OCI-LY7 (cell line): ENCODE measurements around the gene TMEM272. TPM values are rescaled to one million over a fixed set of nuclear protein-coding genes. Genes with fewer than 3 reads are reported as not detected.

Experiments
- BruUV-seq: library from RNA; stranded (reverse); fragments of 400-500 nt; replicated peaks from 2 replicates; lab custom pipeline; 2021; lab: Mats Ljungman, UMichigan
- CTCF ChIA-PET: fragments of 300-600 bp; sonication (Branson Sonifier 250); formaldehyde crosslinking; loops from one replicate; lab custom pipeline; 2022; ENCODE audit warnings: antibody characterized with exemption; ENCODE audit not compliant: unreplicated experiment; lab: Charles Lee
- POLR2A ChIA-PET: fragments of 300-600 bp; sonication (Branson Sonifier 250); formaldehyde crosslinking; loops from one replicate; lab custom pipeline; 2022; ENCODE audit warnings: antibody characterized with exemption; lab: Charles Lee
- DNase-seq: peaks from one replicate; pipeline ENCODE4 v3.0.0-alpha.2; 2015; ENCODE audit warnings: low spot score
- H2AFZ ChIP-seq: fragments of 200-600 bp; sonication (generic), shearing (Covaris generic); 2 replicates; pipeline ENCODE4 v1.6.1; 2014; ENCODE audit warnings: mild to moderate bottlenecking, antibody characterized with exemption, low read length, moderate library complexity
- H3K27ac ChIP-seq: fragments of 200-600 bp; sonication (generic); 2 replicates; pipeline ENCODE4 v1.5.1; 2014; ENCODE audit warnings: mixed run types, low read depth, mild to moderate bottlenecking, moderate library complexity, low read length, inconsistent platforms; ENCODE audit not compliant: poor library complexity, severe bottlenecking
- H3K36me3 ChIP-seq: fragments of 200-600 bp; sonication (generic); 2 replicates; pipeline ENCODE4 v1.6.1; 2014; ENCODE audit warnings: mild to moderate bottlenecking, antibody characterized with exemption, low read length, moderate library complexity, mixed read lengths; ENCODE audit not compliant: insufficient read depth
- H3K4me1 ChIP-seq: fragments of 200-600 bp; sonication (generic); 2 replicates; pipeline ENCODE4 v1.5.1; 2014; ENCODE audit warnings: mild to moderate bottlenecking, low read length; ENCODE audit not compliant: insufficient read depth, poor library complexity, severe bottlenecking
- H3K4me2 ChIP-seq: fragments of 200-600 bp; sonication (generic); 2 replicates; pipeline ENCODE4 v1.6.1; 2014; ENCODE audit warnings: mild to moderate bottlenecking, low read length
- H3K4me3 ChIP-seq: fragments of 200-600 bp; sonication (generic); 2 replicates; pipeline ENCODE4 v1.5.1; 2014; ENCODE audit warnings: mild to moderate bottlenecking, low read depth, low read length; ENCODE audit not compliant: poor library complexity, severe bottlenecking
- H3K79me2 ChIP-seq: fragments of 200-600 bp; sonication (generic); 2 replicates; pipeline ENCODE4 v1.6.1; 2016; ENCODE audit warnings: low read depth, mild to moderate bottlenecking, low read length, moderate library complexity, mixed read lengths; ENCODE audit not compliant: insufficient read depth
- H3K9me2 ChIP-seq: fragments of 200-600 bp; sonication (generic); 2 replicates; pipeline ENCODE4 v1.6.1; 2016; ENCODE audit warnings: mild to moderate bottlenecking, low read length, mixed read lengths; ENCODE audit not compliant: insufficient read depth
- H3K9me3 ChIP-seq: fragments of 200-600 bp; sonication (generic); 2 replicates; pipeline ENCODE4 v1.6.1; 2014; ENCODE audit warnings: mild to moderate bottlenecking, mixed run types, low read length, mixed read lengths
- H4K20me1 ChIP-seq: fragments of 200-600 bp; sonication (generic); 2 replicates; pipeline ENCODE4 v1.6.1; 2014; ENCODE audit warnings: mild to moderate bottlenecking, antibody characterized with exemption, low read length, moderate library complexity, mixed read lengths; ENCODE audit not compliant: insufficient read depth
- EZH2phosphoT487 ChIP-seq: fragments of 200-600 bp; sonication (generic); IDR thresholded peaks from 2 replicates; pipeline ENCODE4 v1.6.1; 2018; ENCODE audit warnings: low read depth, borderline replicate concordance, mild to moderate bottlenecking, mixed run types, antibody characterized with exemption, low read length, moderate library complexity, mixed read lengths
- intact Hi-C: fragments of 100-400 bp; cut with micrococcal nuclease; formaldehyde crosslinking; loops from one replicate; pipeline ENCODE4 v1.10.0; 2022; ENCODE audit not compliant: unreplicated experiment
- total RNA-seq, 2 experiments: library from RNA; depleted of rRNA in 1 of 2; stranded (reverse); fragments of >200 nt in 1 of 2; shearing (Covaris generic) in 1 of 2; gene quantifications; 2 replicates each; pipeline ENCODE4 v1.2.3, GENCODE V29; 2014 to 2022
- TF ChIP-seq, protein P1 (sequence below): fragments of 200-600 bp; sonication (generic); conservative IDR thresholded peaks from 2 replicates; pipeline ENCODE4 v1.5.1; 2014; ENCODE audit warnings: mild to moderate bottlenecking, antibody characterized with exemption, low read length, moderate library complexity, mixed read lengths

Gene TMEM272
- total RNA-seq, 2 experiments from 2014 or later, result 0.41 to 0.46 TPM

DNA sequence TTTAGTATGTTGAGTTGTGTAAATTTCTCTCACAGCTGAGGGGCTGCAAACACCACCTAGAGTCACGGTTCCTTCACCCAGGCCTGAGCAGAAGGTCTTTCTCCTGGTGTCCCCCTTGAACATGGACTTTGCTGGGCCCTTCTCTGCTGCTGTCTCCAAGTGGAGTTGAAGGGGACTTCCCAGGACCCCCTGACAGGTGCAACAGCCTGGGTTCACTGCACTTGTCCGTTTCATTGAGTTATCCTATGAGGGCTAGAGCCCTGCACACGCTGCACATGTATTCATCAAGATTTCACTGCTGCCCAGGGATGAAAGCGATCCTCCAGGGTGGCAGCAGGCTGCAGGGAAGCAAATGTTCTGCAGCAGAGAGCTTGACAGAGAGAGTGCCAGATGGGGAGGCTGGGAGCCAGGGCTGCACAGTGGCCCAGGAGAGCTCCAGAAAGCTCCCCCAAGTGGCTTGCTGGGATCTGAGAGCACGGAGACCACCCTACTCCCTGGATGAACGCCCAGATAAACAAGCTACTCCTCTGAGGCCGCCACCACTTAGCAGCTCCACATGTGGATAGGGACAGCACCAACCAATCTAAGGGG is 10.3 kb downstream of the TMEM272 start:
- ChIA-PET POLR2A (interaction anchor here (0.7 to 5.3 kb wide), 6 partner anchors 13 to 391 kb away, joined by 3 to 80 read pairs (median 4); partner anchors contain the start of gene INTS6), CTCF (interaction anchor here (1.0 to 5.7 kb wide), 2 partner anchors 21 to 37 kb away, joined by 4 to 79 read pairs; no protein-coding TSS in a partner anchor)
- Histone ChIP-seq H3K9me2 (no peaks in the 10 kb centered on the region), H3K36me3 (no peaks in the 10 kb centered on the region), H2AFZ (no peak overlapping the region; the same call in 1 of the 2 replicates), H3K4me2 (no peak overlapping the region), H3K4me3 (no peak overlapping the region), H3K27ac (no peak overlapping the region), H3K4me1 (peaks cover 55% of the 10 kb centered on the region), H3K79me2 (no peaks in the 10 kb centered on the region), H3K9me3 (no peaks in the 10 kb centered on the region), H4K20me1 (no peaks in the 10 kb centered on the region)
- TF ChIP-seq EZH2phosphoT487, result no peak
- TF ChIP-seq, protein P1, sequence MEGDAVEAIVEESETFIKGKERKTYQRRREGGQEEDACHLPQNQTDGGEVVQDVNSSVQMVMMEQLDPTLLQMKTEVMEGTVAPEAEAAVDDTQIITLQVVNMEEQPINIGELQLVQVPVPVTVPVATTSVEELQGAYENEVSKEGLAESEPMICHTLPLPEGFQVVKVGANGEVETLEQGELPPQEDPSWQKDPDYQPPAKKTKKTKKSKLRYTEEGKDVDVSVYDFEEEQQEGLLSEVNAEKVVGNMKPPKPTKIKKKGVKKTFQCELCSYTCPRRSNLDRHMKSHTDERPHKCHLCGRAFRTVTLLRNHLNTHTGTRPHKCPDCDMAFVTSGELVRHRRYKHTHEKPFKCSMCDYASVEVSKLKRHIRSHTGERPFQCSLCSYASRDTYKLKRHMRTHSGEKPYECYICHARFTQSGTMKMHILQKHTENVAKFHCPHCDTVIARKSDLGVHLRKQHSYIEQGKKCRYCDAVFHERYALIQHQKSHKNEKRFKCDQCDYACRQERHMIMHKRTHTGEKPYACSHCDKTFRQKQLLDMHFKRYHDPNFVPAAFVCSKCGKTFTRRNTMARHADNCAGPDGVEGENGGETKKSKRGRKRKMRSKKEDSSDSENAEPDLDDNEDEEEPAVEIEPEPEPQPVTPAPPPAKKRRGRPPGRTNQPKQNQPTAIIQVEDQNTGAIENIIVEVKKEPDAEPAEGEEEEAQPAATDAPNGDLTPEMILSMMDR, result no peak
- no peak for DNase-seq
- intact Hi-C loops, result no loop called here
- BruUV-seq, result no TSS peak

DNA sequence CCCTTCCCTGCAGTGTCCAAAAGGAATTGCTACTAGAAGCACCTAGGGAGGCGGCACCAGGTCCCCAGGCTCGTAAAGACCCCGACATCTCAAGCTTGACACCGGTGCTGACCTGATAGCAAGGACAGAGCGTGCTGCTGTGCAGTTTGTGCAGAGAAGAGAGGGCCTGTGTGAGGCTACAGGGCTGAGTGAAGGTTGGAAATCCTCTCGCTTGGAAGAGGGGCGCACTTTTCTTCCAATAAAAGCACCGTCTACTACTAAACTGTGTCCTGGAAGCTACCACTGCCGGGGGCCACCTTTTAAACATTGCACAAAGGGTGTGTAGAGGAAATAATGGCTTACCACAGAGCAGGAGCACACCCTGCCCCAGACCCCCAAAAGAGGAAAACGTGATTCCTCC is 11.0 kb downstream of the TMEM272 start:
- POLR2A ChIA-PET, result interaction anchor here (0.8 to 5.3 kb wide), 6 partner anchors 13 to 390 kb away, joined by 3 to 80 read pairs (median 4); partner anchors contain the start of gene INTS6

More for the DNA sequence above, 11.0 kb downstream of the TMEM272 start:
- Histone ChIP-seq H3K4me3 (peak overlapping the region; percentile 41), H3K9me3 (no peaks in the 10 kb centered on the region), H3K79me2 (no peaks in the 10 kb centered on the region), H3K27ac (no peak overlapping the region), H3K9me2 (no peaks in the 10 kb centered on the region), H4K20me1 (no peaks in the 10 kb centered on the region), H3K4me1 (peaks cover 62% of the 10 kb centered on the region), H3K4me2 (peak overlapping the region; percentile 77), H2AFZ (no peak overlapping the region; the same call in 1 of the 2 replicates), H3K36me3 (no peaks in the 10 kb centered on the region)
- intact Hi-C loops, result no loop called here
- TF ChIP-seq, protein P1, result no peak
- no peak for TF ChIP-seq EZH2phosphoT487
- CTCF ChIA-PET, result interaction anchor here (1.0 to 5.7 kb wide), 2 partner anchors 20 to 36 kb away, joined by 4 to 79 read pairs; no protein-coding TSS in a partner anchor
- no peak for DNase-seq
- BruUV-seq, result no TSS peak
